Stimulated activated CD8-positive, alpha-beta memory T cell treated with anti-CD3 and anti-CD28 coated beads, Interleukin-4, amount 100 ng/mL, for 4 hours (primary cell): ENCODE measurements around the gene PTGIS.

ENCODE experiments used
- DNase-seq, 2 donors: peaks; one replicate each; pipeline ENCODE4 v3.0.0-alpha.2; 2020; ENCODE audit warnings: low read depth in 2 of 2, low spot score in 1 of 2

Gene PTGIS

DNA sequence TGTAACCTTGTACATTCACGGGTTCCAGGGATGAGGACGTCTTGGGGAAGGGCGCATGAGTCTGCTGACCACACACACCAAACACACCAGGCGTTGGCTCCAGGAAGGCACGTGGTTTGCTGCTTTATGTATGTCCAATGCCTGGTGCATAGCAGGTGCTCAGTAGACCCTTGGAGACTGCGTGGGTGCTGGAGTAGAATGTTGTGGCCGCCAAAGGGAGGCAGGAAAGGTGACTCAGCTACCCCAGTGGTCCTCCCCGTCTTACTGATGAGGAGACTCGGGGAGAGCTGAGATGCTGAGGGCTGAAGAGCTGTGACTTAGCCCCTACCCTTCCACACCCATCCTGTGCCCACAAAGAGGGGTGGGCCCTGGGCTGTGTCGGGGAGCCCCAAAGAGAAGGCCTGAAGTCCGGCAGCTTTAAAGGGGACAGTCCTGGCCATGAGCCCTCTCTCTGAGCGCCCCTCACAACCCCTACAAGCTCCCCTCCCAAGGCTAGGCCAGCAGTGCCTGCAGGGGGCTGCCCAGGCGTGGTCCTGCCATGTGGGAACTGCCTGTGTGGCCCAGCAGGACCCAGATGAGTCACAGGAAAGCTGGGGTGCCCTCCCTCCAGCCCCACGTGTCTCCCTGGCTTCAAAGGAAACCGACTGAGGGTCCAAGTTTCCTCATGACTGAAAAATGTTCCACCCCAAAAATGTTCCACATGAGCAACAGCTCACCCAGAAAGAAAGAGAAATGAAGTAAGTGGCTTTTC is 28.0 kb upstream of the PTGIS start:
- DNase-seq = peak; percentile 29 to 50

DNA sequence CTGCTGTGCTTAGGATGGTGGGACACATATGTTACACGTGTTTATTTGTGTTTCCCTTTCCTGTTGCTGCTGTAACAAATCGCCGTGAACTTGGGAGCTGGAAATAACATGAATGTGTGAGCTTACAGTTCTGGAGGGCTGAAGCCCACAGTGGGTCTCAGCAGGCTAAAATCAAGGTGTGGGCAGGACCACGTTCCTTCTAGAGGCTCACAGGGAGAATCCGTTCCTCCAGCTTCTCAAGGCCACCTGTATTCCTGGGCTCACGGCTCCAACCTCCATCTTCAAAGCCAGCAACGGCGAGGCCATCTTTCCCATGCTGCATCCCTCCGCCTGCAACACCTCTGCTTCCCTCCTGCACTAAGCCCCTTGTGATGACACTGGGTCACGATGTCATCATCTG is 27.4 kb upstream of the PTGIS start:
- DNase-seq = no peak

DNA sequence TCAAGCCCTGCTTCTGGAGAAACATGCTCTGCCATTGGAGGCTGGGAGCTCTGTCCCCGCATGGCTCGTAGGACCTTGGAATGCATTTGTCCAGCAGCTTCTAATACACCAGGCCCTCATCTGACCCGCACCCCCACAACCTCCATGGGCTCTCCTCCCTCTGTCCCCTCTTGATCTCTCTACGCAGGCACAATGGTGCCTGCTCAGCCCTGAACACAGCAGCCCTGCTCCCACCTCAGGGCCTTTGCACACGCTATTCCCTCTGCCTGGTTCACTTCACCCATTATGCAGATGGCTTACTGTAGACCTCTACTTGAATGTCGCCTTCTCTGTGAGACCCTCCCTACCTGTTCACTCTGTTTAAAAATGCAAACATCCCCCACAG is 27.0 kb upstream of the PTGIS start:
- DNase-seq = no peak

DNA sequence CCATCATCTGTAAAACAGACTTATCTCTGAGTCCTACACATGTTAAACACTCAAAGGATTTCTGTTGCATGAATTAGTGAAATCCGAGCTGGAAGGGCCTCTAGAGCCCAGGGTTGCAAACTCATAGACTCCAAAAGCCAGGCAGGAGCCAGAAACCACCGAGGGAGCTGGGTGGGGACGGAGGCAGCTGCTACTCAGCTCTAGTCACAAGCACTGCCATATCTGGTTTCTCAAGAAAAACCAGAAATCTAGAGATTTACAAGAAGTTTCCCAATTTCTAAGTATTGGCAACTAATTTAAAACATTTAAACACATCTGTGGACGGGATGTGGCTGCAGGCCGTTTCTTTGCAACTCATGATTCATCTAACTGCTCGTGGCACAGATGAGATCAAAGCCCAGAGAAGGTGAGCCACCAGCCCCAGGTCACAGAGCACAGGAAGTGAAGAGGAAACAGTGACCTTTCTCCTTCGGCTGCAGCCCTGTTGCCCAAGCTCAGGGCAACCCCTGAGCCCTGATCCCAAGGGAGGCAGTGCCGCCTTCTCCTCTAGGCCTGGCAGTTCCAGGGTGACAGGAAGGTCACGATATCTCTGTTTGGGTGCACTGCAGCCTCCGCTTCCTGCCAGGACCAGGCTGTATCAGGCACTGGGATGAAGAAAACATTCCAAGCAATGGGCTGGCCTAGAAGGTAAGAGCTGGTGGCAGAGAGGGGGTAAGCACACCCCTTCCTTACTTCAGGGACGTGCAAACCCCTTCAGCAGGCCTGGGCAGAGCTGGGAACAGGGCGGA is 26.4 kb upstream of the PTGIS start:
- peak; percentile 27 to 28 for DNase-seq

DNA sequence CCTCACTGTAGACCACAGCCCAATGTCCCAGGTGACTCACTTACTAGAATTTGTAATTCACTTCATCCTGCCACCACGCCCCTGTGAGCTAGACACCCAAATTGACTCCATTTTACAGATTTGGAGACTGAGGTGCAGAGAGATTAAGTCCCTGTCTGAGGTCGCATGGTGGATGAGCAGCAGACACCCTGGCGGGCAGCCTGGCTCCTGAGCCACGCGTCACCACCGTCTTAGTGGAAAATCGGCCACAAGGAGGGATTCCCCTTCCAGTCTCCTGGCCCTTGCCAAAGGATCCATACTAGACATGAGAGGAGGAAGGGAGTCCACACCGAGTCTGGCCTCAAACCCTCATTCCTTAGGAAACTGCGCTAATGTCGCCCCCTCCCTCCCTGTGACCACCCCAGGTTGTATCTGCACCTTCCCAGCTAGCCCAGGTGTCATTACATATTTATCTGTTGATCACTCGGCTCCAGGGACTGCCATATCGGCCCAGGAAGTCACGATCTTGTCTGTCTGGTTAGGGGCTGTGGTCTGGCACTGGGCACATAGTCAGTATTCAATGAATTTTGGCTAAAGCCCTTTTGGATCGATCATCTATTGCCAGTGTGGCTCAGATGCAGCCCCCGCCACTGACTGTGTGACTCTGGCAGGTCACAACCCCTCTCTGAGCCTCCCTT is 25.7 kb upstream of the PTGIS start:
- DNase-seq = no peak

DNA sequence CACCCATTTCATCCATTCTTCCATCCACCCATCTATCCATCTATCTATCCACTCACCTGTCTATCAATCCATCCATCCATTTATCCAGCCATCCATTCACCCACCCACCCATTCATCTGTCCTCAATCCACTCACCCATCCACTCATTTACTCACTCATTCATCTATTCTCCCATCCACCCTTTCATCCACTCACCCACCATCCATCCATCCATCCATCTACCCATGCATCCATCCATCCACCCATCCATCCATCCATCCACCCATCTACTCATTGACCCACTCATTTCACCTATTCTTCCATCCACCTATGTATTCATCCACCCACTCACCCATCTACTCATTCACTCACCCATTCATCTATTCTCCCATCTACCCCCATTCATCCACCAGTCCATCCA is 24.2 kb upstream of the PTGIS start:
- no peak for DNase-seq

DNA sequence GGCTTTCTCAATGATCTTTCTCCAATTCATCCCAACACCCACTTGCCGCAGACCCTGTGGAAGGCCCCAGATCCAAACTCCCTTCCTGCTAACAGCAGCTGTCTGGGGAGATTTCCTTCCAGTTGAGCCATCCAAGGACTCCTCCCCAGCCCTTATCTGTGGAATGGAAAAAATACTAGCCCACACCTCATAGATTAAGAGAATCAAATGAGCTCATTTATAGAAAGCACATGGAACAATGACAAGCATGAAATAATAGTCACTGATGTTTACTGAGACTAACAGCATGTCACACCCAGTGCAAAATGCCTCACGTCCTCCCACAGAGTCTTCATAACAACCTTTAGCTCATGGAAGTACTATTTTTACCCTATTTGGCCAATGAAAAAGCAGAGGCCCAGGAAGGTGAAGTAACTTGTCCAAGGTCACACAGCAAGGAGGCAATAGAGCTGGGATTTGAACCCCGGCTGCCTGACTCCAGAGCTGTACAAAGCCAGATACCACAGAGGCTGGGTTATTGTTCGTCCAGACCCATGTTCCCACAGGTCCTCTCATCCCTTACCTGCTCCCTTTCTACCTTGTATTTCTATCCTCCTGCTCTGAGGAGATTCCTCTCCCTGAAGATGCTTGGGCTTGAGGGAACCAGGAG is 23.4 kb upstream of the PTGIS start:
- DNase-seq = no peak

DNA sequence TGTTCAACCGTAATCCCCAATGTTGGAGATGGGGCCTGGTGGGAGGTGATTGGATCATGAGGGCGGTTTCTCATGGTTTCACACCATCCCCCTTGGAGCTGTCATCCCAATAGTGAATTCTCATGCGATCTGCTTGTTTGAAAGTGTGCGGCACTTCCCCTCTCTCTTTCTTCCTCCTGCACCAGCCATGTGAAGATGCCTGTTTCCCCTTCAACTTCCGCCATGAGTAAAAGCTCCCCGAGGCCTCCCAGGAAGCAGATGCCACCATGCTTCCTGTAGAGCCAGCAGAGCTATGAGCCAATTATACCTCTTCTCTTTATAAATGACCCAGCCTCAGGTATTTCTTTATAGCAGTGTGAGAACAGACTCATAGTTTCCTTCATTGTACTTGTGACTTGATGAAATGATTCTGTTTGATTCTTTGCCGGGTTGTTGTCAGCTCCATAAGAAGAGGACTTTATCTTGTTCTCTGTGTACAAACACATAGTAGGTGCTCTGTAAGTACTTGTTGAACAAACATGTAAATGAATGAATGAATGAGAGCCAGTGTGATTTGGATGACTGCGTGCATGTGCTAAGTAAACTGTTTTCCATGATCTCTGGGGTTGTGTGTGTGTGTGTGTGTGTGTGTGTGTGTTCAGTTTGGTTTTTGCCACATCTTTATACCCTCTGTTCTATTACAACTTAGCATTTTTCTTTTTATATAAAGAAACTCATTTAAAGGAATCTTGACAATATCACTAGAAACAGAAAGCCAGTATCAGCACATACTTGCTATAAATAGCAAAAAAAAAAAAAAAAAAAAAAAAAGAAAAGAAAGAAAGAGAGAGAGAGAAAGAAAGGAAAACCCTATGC is 22.5 kb upstream of the PTGIS start:
- DNase-seq = no peak

DNA sequence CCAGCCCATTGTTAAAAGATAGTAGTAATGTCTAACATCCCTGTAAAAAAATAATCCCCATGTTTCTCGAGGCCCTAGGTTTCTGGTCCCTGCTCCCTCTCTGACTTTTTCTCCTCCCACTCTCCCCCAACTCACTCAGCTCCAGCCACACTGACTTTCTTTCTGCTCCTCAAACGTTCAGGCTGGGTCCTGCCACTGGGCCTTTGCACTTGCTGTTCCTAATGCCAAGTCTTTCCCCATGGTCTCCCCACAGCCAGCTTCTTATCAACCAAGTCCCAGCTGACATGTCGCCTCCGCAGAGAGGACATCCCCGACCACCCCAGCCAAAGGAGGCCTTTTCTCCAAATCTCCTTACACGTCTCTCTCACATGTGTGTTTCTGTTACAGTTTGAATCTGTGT is 21.8 kb upstream of the PTGIS start:
- no peak for DNase-seq

DNA sequence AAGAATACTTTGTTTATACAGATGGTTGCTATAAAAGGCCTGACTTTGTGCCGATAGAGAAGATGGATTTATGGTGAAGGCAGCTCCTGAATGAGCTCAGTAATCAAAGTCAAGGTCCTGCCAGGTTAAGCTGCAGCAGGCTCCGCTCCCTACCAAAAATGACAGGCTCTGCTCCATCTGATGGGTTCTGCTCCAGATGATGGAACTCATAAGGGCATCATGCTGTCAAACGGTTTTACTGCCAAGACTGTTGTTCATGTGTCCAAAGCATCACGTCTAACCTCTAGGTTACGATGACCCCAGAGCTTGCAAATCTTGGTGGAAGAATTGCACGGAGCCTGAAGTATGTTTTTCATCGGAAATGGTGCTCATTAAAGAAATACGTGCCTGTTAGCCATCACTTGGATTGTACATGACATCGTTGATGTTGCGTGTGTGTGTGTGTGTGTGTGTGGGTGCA is 19.2 kb upstream of the PTGIS start:
- no peak for DNase-seq

DNA sequence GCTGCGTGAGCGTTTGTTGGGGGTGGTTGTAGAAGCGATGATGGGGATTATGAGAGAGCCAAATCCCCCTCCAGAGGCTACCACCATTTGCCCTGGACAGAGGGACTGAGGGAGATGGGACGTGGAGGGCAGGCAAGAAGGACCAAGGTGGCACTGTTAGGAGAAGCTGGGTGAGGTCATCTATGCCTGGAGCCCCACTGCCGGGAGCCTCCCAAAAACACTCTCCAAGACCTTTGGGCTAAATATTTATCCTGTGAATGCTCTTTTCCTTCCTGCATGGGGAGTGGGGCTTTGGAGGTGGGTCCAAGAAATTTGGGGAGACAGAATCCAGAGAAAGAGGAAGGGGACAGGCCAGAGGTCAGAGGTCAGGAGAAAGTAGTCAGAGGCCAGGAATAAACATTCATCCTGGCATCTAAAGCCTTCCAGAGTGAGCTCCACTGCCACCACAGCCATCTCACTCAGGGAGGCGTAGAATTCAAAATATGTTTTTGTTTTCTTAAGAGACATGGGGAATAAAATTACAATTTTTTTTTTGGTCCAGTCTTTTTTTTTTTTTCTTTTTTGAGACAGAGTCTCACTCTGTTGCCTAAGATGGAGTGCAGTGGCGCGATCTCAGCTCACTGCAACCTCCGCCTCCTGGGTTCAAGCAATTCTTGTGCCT is 17.8 kb upstream of the PTGIS start:
- DNase-seq = no peak

DNA sequence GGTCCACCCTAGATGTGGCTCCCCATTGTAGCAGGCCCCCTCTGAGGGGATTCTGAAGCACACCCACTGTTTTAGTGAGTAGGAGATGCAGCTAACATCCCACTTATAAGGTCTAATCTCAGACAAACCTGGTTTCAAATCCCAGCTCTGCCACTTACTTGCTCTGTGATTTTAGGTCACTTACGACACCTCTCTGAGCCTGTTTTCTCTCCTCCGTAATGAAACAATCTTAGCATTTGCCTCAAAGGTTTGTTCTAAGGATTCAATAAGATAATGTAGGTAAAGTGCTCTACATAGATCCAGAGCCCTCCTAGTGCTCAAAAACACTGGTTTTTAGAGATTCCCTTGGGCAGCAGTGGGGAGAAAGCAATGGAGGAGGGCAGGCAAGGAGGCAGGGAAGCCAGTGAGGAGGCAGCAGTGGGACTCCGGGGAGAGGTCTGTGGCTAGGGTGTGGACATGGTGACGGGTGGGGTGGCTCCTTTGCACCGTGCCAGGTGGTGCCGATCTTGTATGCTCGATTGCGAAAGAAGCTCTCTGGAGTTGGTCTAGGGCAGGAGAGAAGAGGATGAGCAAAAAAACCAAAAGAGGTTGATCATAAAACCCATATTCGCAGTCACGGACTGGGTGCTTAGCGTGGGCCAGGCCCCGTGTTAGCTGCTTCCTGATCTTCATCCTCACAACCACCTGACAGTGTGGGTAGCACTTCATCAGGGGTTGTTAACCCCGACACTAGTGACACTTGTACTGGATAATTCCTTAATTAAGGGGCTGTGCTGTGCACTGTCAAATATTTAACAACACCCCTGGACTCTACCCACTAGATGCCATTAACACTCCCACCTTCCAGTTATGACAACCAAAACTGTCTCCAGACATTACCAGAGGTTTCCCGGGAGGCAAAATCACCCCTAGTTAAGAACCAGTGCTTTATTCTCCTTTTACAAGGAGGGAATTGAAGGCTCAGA is 16.8 kb upstream of the PTGIS start:
- DNase-seq = no peak

DNA sequence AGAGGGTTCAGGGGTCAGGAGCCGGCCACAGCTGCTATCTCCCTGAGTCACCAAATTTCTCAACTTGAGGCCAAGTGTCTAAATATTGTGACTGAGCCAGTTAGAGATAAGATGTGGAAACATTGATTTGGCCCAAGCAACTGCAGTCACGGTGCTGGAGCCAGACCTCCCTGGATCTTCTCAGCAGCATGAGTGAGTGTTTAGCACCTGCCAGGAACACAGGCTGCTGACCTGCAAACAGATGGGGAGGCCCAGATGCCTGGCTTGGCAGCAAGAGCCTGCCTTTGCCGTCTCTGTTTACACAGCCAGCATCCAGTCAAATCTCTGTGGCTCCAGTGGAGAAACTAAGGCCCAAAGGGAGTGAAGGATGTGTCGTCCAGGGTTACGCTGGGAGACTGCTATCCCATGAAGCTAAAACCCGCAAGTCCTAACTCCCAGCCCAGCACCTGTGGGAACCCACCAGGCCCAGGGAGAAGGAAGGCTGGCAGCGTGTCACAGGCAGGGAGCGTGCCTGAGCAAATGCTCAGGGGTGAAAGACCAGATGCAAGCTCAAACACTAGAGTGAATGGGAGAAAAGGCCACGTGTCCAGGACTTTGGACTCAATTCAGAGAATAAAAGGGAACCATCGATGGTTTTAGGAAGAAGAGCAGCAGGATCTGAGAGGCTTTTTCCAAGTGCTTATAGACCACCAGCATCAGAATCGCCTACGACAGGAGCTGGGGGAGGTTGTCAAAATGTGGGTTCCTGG is 15.9 kb upstream of the PTGIS start:
- no peak for DNase-seq

DNA sequence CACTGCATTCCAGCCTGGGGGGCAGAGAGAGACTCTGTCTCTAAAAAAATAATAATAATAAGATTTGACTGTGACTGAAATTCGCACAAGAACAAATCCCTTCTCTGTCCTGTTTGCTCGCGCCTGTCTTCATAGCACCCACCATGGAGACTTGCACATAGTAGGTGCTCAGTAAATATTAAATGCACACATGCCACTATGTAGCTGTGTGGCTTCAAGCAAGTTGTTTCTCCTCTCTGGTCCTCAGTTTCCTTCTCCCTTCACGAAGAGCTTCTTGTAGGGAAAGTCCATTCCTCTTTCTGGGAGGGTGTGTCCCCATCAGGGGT is 15.4 kb upstream of the PTGIS start:
- DNase-seq = no peak

DNA sequence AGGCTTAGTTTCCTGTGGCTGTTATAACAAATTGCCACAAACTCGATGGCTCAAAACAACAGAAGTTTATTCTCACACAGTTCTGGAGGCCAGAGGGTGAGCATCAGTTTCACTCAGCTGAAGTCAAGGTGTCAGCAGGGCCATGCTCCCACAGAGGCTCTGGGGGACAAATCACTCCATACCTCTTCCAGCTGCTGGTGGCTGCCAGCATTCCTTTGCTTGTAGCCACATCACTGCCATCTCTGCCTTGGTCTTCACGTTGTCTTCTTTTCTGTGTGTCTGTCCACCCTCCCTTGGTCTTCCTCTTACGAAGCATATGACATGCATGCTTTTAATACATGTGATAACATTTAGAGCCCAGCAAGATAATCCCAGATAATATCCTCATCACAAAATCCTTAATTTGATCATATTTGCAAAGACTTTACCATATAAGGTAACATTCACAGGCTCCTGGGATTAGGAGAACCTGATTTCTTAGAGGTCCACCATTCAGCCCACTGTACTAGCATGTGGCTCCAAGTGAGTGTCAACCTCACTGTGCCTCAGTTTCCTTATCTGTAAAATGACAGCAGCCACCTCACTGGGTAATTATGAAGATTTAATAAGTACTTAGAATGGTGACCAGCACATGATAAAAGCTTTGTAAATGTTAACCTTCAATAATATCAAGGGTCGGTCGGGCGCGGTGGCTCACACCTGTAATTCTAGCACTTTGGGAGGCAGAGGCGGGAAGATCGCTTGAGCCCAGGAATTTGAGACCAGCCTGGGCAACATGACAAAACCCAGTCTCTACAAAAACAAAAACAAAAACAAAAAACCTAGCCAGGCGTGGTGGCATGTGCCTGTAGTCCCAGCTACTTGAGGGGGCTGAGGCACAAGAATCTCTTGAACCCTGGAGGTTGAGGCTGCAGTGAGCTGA is 14.7 kb upstream of the PTGIS start:
- no peak for DNase-seq

DNA sequence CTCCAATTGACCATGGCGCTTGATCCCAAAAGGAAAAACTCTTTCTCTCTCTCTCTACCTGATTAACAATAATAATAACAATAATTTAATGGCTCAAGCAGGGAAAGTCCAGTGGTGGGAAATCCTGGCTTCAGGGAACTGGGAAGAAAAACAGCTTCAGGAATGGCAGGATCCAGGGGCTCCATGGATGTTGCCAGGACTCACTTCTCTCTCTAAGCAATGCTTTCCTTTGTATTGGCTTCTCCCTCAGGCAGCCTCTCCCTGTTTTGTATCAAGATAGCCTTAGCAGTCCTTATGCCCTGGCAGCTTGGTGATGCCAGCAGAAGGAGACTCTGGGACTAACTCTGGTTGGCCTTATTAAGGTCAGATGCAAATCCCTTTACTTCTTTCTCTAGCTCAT is 13.5 kb upstream of the PTGIS start:
- DNase-seq = no peak

DNA sequence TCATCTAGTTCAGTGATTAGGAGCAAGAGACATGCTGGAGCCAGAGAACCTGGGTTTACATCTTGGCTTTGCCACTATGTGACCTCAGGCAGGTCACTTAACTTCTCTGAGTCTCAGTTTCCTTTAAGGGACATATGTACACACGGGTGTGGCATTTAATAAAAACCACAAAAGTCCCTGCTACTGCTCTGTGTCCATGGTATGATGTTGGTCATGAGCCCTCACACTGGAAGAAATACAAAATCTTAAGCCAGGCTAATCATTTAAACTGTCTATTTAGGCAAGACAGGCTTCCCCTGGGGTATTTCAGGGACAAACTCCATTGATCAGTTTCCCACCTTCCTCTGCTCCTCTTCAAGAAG is 12.9 kb upstream of the PTGIS start:
- no peak for DNase-seq
